Limb (tissue), 2 donors: Measurements from ENCODE around the gene MAML2.
"Not testable (repeated sequence)": the region's sequence is repeated elsewhere in the genome, so short reads cannot be mapped to it uniquely, and the experiment has no call there.

ENCODE experiments used
- DNase-seq, 2 donors: peaks; one replicate each; pipeline ENCODE4 v3.0.0-alpha.2; 2016; ENCODE audit errors: extremely low spot score in 2 of 2

Gene MAML2

DNA sequence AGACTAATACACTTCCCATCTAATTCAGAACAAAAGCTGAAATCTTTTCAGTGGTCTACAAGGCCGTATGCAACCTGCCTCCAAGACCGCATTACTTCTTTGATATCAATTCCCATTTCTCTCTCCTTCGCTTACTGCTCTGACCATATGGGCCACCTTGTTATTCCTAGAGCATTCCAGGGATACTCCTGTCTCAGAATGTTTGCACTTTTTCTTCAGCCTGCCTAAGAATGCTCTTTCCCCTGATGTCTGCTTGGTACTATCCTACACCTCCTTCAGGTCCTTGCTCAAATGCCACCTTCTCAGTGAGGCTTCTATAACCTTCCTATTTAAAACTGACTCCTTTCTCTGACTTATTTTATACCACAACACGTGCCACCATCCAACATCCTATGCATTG is 71.2 kb downstream of the MAML2 start:
- no peak for DNase-seq

DNA sequence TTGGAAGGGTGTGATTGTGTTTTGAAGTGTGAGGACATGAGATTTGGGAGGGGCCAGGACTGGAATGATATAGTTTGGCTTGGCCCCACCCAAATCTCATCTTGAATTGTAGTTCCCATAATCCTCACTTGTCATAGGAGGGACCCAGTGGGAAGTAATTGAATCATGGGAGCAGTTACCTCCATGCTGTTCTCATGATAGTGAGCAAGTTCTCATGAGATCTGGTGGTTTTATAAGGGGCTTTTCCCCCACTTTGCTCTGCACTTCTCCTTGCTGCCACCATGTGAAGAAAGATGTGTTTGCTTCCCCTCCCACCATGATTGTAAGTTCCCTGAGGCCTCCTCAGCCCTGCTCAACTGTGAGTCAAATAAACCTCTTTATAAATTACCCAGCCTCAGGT is 71.6 kb downstream of the MAML2 start:
- not testable (repeated sequence) for DNase-seq

DNA sequence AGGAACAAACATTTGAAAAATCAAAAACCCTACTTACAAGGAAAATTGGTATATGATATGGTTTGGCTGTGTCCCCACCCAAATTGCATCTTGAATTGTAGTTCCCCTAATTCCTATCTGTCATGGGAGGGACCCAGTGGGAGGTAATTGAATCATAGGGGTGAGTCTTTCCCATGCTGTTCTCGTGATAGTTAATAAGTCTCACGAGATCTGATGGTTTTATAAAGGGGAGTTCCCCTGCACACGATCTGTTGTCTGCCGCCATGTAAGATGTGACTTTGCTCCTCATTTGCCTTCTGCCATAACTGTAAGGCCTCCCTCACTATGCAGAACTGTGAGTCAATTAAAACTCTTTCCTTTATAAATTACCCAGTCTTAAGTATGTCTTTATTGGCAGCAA is 74.5 kb downstream of the MAML2 start:
- DNase-seq, result not testable (repeated sequence)

DNA sequence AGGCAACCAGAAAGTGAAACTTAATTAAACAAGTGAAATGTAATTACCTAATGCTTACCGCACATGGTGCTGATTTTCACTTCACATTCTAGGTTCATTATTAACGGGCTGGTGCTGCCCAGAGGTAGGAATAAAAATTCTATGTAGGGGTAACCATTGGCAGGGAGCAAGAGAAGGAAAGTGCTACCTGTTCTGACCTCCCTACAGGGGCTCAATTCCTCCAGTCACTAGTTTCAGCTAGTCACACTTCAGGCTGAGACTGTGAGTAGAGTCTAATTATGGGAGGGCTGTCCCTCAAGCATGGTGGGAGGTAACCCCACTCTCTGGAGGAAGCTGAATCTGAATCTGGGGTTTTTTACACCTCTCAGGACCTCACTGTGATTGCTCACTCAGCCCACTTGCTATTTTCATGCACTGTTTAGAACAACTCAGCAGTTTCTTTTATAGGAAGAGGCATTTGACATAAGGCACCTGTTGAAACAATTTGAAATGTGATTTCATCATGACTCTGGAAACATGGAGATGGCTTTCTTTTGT is 75.4 kb downstream of the MAML2 start:
- no peak for DNase-seq

DNA sequence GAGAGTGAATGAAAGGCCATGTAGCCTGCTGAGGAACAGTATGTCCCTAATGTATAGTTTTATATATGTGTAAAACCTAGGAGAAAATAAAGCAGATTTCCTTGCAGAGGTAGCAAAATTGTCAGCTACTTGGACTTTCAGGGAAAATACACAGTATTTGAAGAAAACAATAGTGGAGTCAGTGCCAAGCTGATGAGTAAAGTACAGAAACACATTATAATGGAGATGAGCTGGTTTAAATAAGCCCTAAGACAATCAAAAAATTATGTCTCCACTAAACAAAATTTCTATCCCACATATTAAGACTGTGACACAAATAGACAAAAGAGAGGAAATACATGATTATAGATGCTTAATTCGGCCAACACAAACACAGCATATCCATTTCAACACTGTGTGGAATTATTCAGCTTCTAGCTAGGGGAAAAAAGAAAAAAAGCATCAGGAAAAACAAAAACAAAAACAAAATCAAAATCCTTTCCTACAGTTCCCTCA is 75.9 kb downstream of the MAML2 start:
- no peak for DNase-seq

DNA sequence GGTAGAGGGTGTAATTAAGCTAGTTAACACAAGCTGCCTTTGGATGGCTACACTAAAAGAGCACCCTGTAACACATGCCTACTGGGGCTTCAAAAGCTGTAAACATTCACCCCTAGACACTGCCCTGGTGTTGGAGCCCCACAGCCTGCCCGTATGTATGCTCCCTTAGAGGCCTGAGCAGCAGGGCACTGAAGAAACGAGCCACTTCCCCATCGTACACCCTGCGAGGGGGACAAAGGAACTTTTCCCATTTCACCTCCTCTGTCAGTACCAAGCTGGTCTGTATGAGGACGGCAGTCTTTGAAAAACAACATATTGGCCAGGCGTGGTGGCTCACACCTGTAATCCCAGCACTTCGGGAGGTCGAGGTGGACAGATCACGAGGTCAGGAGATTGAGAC is 77.0 kb downstream of the MAML2 start:
- DNase-seq, result no peak

DNA sequence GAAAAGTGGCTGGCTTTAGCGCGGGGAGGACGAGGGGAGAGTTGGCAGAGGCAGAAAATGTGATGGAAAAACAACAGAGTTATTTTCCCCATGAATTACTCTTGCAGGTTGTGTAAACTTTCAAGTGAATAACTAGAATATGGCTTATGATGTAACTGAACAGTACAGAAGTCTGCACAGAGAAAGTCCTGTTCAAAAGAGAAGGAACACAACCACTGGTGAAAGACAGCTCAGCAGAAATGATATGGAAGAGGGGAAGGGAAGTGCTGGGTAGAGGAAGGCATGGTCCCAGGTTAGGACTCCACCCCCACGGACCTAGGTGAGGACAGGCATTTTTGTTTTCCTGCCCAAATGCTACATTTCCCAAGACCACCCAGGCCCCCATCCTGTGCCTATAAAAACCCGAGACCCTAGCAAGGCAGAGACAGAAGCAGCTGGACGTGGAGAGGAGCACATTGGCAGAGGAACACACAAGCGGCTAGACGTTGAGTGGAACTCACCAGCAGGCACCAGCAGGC is 77.7 kb downstream of the MAML2 start:
- DNase-seq, result no peak

DNA sequence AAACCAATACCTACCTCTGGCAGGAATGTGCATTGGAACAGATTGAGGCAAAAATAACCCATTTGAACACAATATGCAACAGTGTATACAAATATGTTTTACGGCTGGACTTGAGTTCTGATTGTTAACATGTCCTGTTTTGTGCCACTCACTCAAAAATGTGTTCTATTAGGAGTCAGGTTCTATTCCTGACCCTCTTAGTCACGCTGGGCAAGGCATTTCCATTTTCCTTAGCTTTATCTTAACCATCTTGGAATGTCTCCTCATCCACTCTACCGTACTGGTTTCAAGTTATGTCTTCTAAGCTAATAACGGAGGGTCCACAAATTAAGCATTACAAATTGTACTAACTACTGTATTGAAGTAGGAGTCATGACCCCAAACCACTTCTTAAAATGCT is 78.6 kb downstream of the MAML2 start:
- no peak for DNase-seq

DNA sequence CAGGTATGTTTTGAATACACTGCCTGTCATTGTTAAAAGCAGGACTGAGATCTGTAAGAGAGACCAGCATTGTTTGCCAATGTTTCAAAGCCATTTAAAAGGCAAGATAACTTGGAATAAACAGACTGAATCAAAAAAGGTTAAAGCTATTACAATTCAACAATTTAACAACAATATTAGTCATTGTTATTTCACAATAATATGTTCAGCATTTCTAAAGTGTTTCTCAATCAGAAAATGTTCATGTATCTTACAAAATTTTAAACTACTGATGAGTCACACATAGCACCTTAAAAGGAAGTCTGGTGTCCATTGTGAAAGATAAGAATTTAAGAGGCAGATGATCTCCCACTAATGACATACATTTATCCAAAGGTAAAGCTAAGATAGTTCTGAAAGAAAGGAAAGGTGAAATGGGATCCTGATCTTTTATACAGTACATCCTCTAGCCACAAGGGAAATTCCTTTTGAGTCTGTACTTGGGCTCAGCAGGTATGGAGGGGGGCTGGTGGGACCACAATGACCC is 79.7 kb downstream of the MAML2 start:
- DNase-seq, result no peak

DNA sequence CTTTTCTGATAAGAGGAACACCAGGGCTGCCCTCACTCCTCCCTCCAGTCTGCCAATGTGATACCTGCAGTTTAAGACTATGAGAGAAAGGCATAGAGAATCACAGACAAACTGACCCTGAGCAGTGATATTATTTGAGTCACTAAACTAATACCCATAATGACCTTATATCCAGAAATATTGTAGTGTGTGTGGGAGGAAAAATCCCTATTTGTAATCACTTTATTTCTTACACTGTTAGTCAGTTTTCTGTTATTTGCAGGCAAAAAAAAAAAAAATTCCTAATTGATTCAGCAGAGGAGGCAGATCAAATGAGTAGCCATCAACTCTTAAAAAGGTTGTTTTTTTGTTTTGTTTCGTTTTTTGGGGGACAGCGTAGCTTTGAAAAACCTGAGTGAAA is 82.5 kb downstream of the MAML2 start:
- DNase-seq, result no peak

DNA sequence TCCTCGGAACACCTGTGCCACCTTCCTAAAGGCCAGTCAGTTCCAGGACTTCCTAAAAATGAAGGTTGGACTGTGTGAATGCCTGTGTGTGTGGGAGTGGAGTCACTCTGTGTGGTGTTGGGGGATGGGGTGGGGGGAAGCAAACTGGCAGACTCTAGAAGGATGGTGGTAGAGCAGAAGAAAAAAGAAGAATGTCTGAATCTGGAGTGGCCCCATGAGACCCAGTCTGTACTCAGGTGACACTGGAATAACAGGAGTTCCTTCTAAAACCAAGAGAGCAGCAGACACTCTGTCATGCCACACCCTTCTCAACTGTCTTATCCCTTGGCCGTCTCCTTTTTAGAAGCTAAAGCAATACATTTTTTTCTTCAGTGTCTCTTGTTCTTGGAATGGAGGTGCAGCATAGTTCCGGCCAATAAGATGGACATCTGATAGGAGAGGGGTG is 82.9 kb downstream of the MAML2 start:
- no peak for DNase-seq

DNA sequence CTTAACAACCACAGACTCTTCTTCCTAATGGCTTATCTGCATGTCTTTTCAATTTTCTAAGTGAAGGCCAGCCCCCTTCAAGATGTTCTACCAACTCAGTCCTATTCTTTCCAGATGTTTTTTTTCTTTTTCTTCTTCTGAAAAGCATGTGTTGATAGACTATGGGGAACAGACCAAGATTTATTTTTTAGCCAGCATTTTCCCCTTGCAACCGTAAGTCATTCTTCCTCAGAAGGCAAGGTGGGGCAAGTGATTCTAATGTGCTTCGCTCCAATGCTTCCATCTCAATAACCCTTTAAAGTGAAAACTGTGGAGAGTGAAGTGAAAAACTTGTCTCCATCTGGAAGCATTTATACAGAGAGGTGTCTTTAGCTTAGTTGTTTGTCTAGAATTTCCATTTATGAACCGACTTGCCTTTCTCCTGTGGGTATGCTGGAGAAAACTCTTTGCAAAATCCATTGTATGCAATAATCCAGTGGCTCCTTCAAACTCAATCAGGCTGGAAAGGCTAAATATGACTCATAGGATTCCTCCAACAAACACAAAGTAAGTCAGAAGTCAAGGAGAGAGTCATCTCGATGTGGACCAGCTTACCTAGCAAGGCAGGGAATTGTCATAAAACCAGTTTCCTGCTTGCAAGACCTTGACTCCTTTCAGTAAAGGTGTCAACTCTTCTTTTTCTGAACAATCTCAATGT is 83.7 kb downstream of the MAML2 start:
- peak in 1 of 2 donors; percentile 52 for DNase-seq

DNA sequence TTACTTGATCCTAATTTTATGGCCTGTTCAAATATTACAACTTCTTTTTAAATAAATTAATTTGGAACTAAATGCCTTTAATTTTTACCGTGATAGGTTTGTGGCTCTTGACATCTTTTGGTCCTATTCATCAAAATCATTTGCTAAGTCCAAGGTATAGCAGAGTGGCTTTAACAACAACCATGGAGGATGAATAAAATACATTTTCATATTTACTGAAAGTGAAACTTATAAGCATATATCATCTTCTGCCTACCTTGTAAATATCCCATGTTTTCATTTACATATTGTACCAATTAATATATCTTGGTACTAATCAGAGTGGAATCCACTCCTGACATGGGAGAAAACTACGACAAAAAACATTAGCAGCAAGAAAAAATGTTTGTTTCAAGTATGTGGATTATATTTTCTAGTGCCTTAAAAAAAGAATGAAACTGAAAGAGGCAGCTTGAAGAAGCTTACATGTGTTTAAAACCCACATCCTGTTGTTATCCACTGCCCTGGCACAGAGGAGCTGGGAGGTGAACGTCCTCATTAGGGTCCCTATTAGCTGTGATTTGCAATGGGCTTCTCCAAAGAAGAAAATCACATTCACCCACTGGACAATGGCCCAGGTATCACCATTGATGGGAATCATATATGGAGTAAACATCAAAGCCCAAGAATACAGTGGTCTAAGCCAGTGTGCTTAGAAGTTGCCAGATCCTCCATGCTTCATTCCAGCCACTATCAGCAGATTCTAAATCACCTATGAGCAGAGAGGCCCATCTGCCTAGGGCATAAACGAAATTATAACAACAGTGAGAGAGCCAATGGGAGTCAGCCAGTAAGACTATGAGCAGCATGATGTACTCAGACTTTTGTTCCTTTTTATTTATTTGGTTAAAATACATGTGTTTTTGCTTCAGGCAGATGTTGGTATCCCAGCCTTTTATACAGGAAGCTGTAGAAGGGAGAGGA is 84.7 kb downstream of the MAML2 start:
- no peak for DNase-seq

DNA sequence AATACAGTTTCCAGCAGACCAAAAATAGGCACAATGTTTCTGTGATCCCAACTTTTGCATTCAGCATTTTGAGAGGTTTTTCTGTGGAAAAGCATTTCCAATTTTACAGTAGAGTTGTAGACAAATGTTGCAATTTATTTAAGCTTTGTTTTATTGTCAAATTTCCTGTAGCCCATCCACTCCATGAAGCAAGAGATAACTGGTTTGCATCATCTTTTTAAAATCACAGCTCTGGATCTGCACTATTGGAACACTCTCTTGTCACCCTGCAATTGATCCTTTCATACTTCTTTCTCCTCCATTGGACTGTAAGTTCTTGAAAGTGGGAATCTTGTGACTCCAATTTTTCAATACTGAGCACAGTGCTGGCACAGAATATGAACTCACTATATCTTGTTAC is 86.0 kb downstream of the MAML2 start:
- DNase-seq, result no peak

DNA sequence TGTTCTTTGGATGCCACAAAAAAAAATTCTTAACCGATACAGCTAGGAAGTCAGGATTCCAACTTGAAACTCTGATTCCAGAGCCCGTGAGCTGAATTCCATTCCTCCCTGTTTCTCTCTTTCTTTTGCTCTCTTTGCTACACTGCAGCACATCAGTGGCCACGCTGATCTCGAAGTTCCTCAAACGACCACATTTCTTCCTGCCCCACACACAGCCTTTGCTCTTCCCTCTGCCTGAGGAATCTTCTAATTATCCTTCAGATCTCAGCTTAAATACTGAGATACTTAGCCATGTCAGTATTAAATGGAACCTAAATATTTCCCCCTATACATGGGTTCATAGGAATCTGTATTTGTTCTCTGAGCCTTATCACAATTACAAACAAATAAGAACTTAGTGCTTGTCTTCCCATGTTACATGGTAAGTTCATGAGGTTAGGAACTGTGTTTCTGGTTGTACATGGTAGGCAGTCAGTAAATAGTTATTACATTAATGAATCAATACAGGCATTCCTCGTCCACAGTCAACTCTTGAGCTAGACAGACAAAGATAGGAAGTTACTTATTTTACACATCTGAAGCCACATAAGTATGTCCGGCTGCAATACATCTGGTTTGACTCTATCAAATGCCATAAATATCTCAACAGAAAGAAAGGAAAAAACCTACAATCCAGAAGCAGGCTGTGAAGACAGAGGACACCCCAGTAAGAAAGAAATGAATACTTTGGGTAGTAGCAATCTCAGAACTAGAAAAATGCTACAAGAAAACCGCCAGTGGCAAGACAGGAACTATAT is 86.6 kb downstream of the MAML2 start:
- no peak for DNase-seq

DNA sequence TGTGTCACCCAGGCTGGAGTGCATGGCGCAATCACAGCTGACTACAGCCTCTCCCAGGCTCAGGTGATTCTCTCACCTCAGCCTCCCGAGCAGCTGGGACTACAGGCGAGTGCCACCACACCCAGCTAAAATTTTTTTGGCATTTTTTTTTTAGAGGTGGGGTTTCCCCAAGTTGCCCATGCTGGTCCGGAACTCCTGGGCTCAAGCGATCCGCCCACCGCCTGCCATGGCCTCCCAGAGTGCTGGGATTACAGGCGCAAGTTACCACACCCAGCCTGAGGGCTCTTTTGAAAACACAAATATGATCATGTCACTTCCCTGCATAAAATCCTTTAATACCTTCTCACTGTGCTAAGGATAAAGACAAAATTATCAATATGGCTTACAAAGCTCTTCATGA is 88.1 kb downstream of the MAML2 start:
- no peak for DNase-seq

DNA sequence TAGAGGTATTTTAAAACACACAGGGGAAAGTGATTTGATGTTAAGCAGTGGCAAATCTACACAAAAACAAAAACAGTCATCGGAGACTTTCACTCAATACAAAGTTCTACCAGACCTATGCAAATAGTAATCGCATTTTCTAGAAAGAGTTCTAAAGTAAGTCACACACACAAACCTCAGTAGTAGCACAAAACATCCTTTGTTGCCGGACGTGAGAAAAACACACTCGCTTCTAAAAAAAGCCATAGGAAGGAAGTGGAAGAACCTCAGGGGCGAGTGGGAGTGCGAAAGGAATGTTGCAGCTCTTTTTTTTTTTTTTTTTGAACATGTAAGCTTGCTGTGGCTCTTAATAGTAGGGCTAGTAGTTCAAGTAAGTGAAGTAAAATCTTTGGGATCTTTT is 88.9 kb downstream of the MAML2 start:
- DNase-seq, result no peak

DNA sequence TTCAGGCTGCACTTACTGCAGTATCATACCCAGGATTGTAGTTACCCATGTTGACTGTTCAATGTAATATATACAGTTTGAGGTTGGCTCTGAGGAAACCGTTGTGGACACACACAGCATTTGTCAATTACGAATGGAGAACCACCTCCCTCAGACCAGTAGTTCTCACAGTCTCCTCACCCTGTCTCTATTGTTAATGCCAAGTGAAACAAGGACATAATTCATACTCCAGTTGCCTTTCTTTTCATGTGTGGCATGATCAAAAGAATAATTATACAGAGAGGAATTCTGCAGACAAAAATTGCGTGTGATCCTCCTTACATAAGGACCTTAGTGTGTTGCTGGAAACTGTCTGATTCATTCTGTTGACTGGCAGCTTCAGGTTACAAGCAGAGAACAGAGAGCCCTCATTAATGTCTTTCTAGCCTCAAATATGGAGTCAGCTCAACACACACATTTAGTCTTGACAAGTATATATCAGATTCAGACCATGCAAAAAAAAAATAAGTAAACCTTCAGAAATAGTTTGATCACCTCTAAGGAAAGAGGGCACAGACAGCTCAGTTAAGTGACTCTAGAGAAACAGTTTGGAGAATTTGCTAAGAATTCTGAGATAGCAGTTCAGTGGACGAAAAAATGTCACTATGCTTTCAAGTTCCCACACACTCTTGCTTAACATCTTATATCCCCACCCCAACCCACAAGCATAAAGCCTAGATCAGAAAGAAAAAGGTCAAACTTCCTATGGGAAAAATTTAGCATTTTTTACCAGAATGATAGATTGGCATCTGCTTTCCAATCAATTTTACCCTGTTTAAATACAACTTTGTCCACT is 96.1 kb downstream of the MAML2 start:
- DNase-seq, result no peak

DNA sequence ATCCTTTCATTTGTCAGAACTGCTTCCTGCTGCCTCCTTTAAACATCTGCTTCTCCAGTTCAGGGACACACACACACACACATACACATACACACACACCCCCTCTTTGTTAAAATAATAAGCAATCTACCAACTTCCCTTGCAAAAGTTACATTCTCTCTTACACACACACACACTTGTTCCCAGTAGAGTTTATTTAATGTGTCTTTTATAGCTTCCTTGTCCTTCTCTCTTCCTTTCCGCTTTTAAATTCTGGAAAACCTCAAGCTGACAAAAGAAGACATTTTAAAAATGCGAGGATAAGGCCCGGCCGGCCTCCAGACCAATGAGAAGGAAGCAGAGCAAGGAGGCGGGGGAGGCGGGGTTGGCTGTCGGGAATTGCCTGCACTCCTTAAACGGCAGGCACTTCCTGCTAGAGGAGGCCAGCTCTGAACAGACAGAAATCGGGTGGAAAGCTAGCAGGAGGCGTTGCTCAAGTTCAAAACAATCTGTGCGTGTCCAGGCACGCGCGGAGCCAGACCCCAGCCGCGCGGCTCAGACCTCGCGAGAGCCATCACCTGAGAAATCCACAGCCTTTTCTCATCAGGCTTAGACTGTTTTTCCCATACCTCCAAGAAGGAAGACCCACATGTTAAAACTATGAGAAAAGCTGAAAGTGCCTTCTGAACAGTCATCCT is 99.9 kb downstream of the MAML2 start:
- DNase-seq, result peak; percentile 94 to 96
